Activated CD8-positive, alpha-beta memory T cell treated with anti-CD3 and anti-CD28 coated beads for 48 hours (primary cell): ENCODE measurements around the gene FAM222B.
"Not testable (repeated sequence)": the region's sequence is repeated elsewhere in the genome, so short reads cannot be mapped to it uniquely, and the experiment has no call there.

Experiments
- DNase-seq, 3 experiments: peaks; one replicate each; pipeline ENCODE4 v3.0.0-alpha.2; 2020; ENCODE audit warnings: low read depth in 2 of 3, low spot score in 2 of 3

FAM222B gene

GRCh38 chr17:28728364-28729200, 114.0 kb downstream of the FAM222B start, which contains the start of gene NEK8:
NEK8 (plus strand) TSS chr17:28728788; CDS start chr17:28728814, 26 bp downstream.
- DNase-seq = peak; percentile 89 to 97 (median 92)

GRCh38 chr17:28726627-28727491, 115.7 kb downstream of the FAM222B start:
- DNase-seq = peak in 2 of 3 experiments; percentile 88 to 92

GRCh38 chr17:28726226-28726626, 116.4 kb downstream of the FAM222B start, which contains the start of gene TLCD1:
TLCD1 (minus strand) TSS chr17:28726233; CDS start chr17:28726097, 136 bp downstream.
- peak in 1 of 3 experiments; percentile 63 for DNase-seq

GRCh38 chr17:28725660-28726225, 116.8 kb downstream of the FAM222B start:
- DNase-seq = no peak

- peak in 1 of 3 experiments; percentile 46 for DNase-seq
Observed at GRCh38 chr17:28725166-28725659, 117.4 kb downstream of the FAM222B start.

GRCh38 chr17:28724500-28725165, 118.0 kb downstream of the FAM222B start:
- DNase-seq = no peak

- not testable (repeated sequence) for DNase-seq
Observed at GRCh38 chr17:28723836-28724499, 118.6 kb downstream of the FAM222B start.

GRCh38 chr17:28723159-28723835, 119.3 kb downstream of the FAM222B start:
- DNase-seq = no peak

- no peak for DNase-seq
Observed at GRCh38 chr17:28722417-28723158, 120.0 kb downstream of the FAM222B start.

- DNase-seq = not testable (repeated sequence)
Observed at GRCh38 chr17:28720997-28721329, 121.6 kb downstream of the FAM222B start.

- peak in 1 of 3 experiments; percentile 44 for DNase-seq
Observed at GRCh38 chr17:28720247-28720996, 122.2 kb downstream of the FAM222B start.

- no peak for DNase-seq
Observed at GRCh38 chr17:28719021-28719433, 123.6 kb downstream of the FAM222B start.

GRCh38 chr17:28718333-28719020, 124.1 kb downstream of the FAM222B start:
- no peak for DNase-seq

GRCh38 chr17:28717578-28718332, 124.8 kb downstream of the FAM222B start, which contains the start of gene RAB34:
RAB34 (minus strand) TSS chr17:28717868; CDS start chr17:28717266, 602 bp downstream.
- DNase-seq = no peak

- no peak for DNase-seq
Observed at GRCh38 chr17:28716740-28717577, 125.6 kb downstream of the FAM222B start.

GRCh38 chr17:28715217-28715616, 127.4 kb downstream of the FAM222B start:
- DNase-seq = no peak
